NT2/D1 (cell line): ENCODE results near the gene COX8C.

Experiments
- YY1 ChIP-seq: IDR thresholded peaks from 2 replicates; pipeline ENCODE4 v1.6.1; 2011; ENCODE audit not compliant: insufficient read length, insufficient read depth
- ZNF274 ChIP-seq: IDR thresholded peaks from 2 replicates; pipeline ENCODE4 v1.6.1; 2011; ENCODE audit warnings: mild to moderate bottlenecking, low read depth, low read length

GRCh38 chr14:93317210-93317874 lies 29.6 kb upstream of the COX8C start:
- no peak for TF ChIP-seq ZNF274
- TF ChIP-seq YY1 = no peak
